ENCODE measurements around the gene RPAIN.
A peak's percentile ranks its signal among the peaks of the same experiment; 100 is the strongest.
"Not testable (repeated sequence)": the region's sequence is repeated elsewhere in the genome, so short reads cannot be mapped to it uniquely, and the experiment has no call there.

The RPAIN gene

DNA sequence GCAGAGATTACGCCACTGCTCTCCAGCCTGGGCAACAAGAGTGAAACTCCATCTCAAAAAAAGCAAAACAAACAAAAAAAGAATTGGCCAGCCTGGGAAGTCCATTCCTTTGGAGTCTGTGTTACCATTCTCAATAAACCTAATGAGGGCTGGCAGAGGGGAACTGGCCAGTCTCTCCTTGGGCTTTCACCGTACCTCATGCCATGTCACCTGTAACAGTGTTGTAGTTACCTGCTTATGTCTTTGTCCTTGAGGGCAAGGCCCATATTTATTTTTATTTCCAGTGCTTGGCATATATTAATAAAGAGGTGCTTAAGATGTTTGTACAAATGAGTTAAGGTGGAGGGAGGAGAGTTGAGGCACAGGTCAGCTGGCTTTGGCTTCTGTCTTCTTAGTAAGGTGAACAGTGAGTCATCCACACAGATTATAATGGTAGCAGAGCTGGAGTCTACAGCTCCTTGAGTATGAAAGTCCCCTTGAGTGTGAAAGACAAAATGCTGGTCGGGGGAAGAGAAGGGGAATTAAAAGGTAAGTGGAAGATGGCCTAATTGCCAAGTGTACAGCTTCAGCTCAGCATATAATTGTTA lies 10.5 kb downstream of the RPAIN start:
- DNase-seq (ENCODE audit: low spot score), result no peak

DNA sequence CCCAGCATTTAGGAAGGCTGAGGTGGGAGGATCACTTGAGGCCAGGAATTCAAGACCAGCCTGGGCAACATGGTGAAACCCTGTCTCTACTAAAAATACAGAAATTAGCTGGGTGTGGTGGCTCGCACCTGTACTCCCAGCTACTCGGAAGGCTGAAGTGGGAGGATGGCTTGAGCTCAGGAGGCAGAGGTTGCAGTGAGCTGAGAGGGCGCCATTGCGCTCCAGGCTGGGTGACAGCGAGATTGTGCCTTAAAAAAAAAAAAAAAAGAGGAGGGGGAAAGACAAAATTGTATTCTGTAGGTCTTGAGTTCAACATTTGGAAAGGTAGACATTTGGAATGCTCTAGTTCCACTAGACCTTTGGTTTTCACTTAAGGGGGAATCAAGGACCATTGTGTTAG lies 11.3 kb downstream of the RPAIN start:
- DNase-seq (ENCODE audit: low spot score), result not testable (repeated sequence)

GRCh38 chr17:5431949-5432556 lies 12.1 kb downstream of the RPAIN start:
- DNase-seq (ENCODE audit: low spot score), result no peak

DNA sequence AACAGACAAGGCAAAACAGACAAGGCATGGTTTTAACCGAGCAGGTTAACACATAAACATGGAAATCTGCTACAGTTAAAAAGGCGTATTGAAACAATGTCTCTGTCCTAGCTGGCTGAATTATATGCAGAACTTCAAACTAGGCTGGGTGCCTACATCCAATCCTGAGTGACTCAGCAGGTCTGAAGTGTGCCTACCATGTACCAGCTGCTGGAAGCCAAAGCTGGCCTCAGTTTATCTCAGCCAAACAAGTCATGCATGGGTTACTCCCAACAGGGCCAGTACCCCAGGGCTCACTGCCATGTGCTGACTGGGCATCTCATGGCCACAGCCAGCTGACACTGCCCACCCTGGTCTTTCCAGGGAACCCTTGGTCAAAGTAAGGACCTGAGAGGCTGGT lies 15.0 kb downstream of the RPAIN start:
- no peak for DNase-seq (ENCODE audit: low spot score)

- not testable (repeated sequence) for DNase-seq (ENCODE audit: low spot score)
These were observed 15.9 kb downstream of the RPAIN start for GRCh38 chr17:5435781-5436315.

DNA sequence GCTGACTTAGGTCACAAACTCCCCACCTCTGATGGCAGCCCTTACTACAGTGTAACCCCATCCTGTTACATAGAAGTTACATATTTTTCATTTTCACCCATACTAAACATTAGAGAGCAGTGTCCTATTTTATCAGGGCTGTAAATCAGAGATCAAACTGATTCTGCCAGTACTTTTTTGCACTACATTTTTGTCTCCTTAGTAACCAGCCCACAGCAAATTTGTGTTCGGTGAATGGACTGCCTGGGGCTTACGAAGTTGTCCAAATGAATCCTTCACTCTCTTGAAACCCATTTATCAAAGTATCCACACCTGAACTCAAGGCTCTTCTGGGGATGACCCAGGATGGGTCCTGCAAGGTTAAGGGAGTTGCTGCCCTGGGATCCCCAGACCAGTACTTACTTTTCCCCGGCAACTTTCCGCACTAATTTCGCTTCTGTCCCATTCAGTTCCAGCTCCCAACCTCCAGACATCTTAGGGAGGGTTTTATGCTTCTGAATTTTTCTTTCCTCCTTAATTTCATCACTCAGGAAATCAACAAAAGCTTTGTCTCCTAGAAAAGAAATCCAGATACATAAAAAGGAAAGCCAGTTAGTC lies 17.8 kb downstream of the RPAIN start:
- DNase-seq (ENCODE audit: low spot score), result no peak

DNA sequence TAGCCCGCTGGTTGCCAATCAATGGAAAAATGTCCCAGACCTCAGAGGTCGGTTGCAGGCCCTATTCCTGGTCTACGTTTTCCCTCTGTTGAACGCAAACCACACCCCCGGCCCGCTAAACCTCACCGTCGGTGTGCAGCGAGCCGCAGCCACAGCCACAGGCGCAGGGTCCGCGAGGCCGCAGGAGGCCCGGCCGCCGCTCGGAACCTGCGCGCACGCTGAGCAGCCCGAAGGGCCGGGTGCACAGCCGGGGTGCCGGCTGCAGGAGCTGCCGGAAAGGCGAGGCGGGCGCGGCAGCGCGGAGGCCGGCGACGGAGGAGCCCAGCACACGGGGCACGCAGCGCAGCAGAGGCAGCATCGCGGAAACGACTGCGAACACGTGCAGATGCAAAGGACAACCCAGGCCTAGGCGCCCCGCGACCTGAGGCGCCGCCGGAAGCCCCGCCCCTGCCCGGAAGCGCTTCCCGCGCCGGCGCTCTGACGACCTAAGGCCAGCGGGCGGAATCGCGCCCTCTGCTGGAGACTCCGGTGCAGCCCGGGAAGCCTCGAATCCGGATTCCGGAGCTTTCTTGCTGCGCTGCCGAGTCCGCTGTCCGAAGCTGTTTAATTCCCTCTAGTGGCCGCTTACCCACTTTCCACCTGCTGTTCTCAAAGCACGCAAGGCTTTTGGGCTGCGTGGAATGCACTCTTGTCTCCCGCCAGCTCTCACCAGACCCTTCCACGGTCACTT lies 18.9 kb downstream of the RPAIN start, which contains the start of gene C1QBP:
Gene C1QBP, minus strand, starts transcription at position 440 of the 730 bp plus-strand sequence. Its CDS starts 82 bp downstream, at position 358.
- peak; percentile 68 for DNase-seq (ENCODE audit: low spot score)

- no peak for DNase-seq (ENCODE audit: low spot score)
These were observed 19.4 kb downstream of the RPAIN start for GRCh38 chr17:5439446-5439764.

- no peak for DNase-seq (ENCODE audit: low spot score)
These were observed 23.7 kb downstream of the RPAIN start for GRCh38 chr17:5443728-5444127.

GRCh38 chr17:5444209-5444608 lies 24.2 kb downstream of the RPAIN start:
- DNase-seq (ENCODE audit: low spot score), result no peak

- no peak for DNase-seq (ENCODE audit: low spot score)
These were observed 26.8 kb downstream of the RPAIN start for GRCh38 chr17:5446786-5447185.

GRCh38 chr17:5464717-5465507 lies 44.9 kb downstream of the RPAIN start:
- DNase-seq (ENCODE audit: low spot score), result no peak

- no peak for DNase-seq (ENCODE audit: low spot score)
These were observed 46.3 kb downstream of the RPAIN start for GRCh38 chr17:5466295-5466694.

- DNase-seq (ENCODE audit: low spot score), result no peak
These were observed 47.4 kb downstream of the RPAIN start for GRCh38 chr17:5467416-5467815.

- no peak for DNase-seq (ENCODE audit: low spot score)
These were observed 48.1 kb downstream of the RPAIN start for GRCh38 chr17:5468075-5468473.

DNA sequence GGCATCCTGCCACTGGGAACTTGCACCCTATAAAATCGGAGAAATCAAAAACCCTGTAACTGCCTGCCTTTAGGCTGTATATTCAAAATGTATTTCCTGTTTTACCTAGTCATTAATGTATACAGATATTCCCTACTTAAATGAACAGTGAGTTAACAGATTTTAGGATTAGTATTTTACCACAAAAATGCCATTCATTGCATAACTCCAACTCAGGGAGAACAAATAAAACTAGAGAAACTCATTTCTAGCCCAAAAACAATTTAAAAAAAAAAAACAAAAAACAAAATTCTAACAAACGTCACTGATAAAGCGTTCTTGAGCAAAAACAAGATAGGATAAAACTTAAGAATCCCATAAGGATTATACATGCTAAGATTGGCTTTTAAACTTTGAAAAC lies 52.5 kb downstream of the RPAIN start:
- no peak for DNase-seq (ENCODE audit: low spot score)

GRCh38 chr17:5473906-5474305 lies 53.9 kb downstream of the RPAIN start:
- no peak for DNase-seq (ENCODE audit: low spot score)

DNA sequence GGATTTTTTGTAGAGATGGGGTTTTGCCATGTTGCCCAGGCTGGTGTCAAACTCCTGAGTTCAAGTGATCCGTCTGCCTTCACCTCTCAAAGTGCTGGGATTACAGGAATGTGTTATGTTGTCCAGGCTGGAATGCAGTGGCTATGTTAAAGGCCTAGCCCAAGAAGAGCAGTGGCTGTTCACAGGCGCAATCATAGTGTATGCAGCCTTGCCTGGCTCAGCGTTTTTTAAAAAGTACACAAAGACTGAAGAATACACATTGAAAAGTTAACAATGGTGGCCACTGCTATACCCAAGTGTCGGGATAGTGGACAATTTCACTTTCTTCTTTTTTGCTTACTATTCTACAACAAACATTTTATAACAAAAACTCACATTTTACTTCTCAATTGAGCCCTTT lies 59.0 kb downstream of the RPAIN start:
- no peak for DNase-seq (ENCODE audit: low spot score)

DNA sequence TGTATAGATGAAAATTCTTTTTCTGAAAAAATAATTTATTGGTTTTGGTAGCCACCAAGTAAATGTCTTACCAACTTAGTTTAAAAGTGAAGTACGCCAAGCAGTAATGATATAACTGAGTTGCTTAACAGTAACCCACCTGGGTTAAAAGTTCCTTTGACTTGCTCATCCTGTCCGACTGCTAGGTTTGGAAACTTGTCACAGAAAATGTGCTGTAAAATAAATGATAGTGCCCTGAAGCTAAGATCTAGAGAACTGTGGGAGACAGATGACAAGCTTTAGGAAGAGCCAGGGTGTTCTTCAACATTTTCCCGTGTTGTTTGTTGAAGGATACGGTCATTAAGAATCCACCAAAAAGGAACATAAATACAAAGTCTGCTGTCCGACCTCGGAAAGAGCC lies 61.0 kb downstream of the RPAIN start:
- DNase-seq (ENCODE audit: low spot score), result no peak

DNA sequence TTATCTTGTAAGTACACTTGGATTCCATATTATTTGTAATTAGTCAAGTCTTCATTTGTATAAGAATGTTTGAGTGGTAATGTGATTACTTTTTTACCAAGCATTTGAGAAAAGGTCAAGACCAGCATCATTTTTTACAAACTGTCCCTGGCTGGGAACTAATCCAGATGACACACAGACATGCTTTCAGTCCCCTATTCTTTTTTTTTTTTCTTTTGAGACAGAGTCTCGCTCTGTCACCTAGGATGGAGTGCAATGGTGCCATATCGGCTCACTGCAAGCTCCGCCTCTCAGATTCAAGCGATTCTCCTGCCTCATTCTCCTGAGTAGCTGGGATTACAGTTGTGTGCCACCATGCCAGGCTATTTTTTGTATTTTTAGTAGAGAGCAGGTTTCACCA lies 61.5 kb downstream of the RPAIN start:
- DNase-seq (ENCODE audit: low spot score), result no peak
